Mucosa of rectum (tissue), 2 donors: ENCODE measurements around the gene TMEM200A.
A peak's percentile ranks its signal among the peaks of the same experiment; 100 is the strongest.

Experiments
- H3K27ac ChIP-seq, 2 donors: one replicate each; pipeline ENCODE4 v1.7.0; 2013; ENCODE audit warnings: inconsistent platforms in 2 of 2, low read depth in 2 of 2, low read length in 2 of 2
- H3K27me3 ChIP-seq, 2 donors: one replicate each; pipeline ENCODE4 v1.7.0; 2013; ENCODE audit warnings: low read length in 2 of 2; ENCODE audit not compliant: control insufficient read depth in 2 of 2, insufficient read depth in 2 of 2
- H3K36me3 ChIP-seq, 2 donors: one replicate each; pipeline ENCODE4 v1.7.0; 2013; ENCODE audit warnings: low read length in 2 of 2; ENCODE audit not compliant: control insufficient read depth in 2 of 2, insufficient read depth in 2 of 2
- H3K4me1 ChIP-seq, 2 donors: one replicate each; pipeline ENCODE4 v1.7.0; 2013; ENCODE audit warnings: low read length in 2 of 2, mild to moderate bottlenecking in 1 of 2; ENCODE audit not compliant: control insufficient read depth in 2 of 2, insufficient read depth in 2 of 2
- H3K4me3 ChIP-seq, 2 donors: one replicate each; pipeline ENCODE4 v1.7.0; 2013; ENCODE audit warnings: low read length in 2 of 2
- H3K9ac ChIP-seq, 2 donors: one replicate each; pipeline ENCODE4 v1.7.0; 2013; ENCODE audit warnings: low read length in 2 of 2, low read depth in 1 of 2, mild to moderate bottlenecking in 1 of 2
- H3K9me3 ChIP-seq, 2 donors: one replicate each; pipeline ENCODE4 v1.7.0; 2013; ENCODE audit warnings: low read length in 2 of 2; ENCODE audit not compliant: control insufficient read depth in 2 of 2
- donor health status: healthy.
- donor health status: Normal muscosa, but diverticular disease.

Gene TMEM200A

DNA sequence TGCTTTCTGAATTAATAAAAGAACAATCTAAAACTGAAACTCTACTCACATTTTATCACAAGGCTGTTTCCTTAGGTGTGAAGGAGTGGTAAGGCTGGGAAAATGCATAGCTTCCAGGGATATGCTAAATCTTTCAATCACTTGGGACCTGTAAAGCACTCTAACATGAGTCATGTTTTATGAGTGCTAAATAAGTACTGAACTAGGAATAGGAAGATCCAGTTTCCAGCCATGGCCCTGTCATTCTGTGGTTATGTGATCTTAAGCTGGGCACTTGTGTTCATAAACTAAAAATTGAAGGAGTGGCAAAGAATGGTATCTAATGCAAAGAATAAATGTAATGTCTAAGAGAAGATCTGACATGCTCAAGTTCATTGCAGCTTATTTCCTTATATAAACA is 6.1 kb upstream of the TMEM200A start:
- no peak overlapping the region for H3K9ac ChIP-seq
- H3K27ac ChIP-seq: no peak overlapping the region
- H3K36me3 ChIP-seq: no peaks in the 10 kb centered on the region
- H3K4me3 ChIP-seq: no peak overlapping the region
- H3K9me3 ChIP-seq: no peaks in the 10 kb centered on the region
- peaks cover 0 to 10% of the 10 kb centered on the region in 2 donors for H3K4me1 ChIP-seq
- H3K27me3 ChIP-seq: no peaks in the 10 kb centered on the region

DNA sequence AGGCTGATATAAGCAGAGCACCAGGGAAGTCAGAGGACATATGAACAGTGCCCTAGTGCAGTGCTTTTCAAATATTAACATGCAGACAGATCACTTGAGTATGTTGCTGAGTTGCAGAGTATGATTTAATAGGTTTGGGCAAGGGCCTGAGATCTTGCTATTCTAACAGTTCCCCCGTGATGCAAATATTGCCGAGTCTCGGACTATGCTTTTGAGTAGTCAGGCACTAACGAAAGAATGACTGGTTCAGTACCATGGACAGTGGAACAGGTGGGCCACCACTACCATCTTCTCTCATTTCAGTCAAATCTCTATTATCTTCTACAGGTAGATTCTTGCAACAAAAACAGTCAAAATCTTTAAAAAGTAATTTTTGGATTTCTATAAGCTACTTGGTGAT is 3.7 kb upstream of the TMEM200A start:
- Histone ChIP-seq H3K27me3 (no peaks in the 10 kb centered on the region), H3K9me3 (no peaks in the 10 kb centered on the region), H3K4me1 (peaks cover 0 to 16% of the 10 kb centered on the region in 2 donors), H3K9ac (no peak overlapping the region), H3K4me3 (no peak overlapping the region), H3K27ac (no peak overlapping the region), H3K36me3 (no peaks in the 10 kb centered on the region)

- no peak overlapping the region for H3K9ac ChIP-seq
- H3K36me3 ChIP-seq: no peaks in the 10 kb centered on the region
- H3K27me3 ChIP-seq: peaks cover 0 to 5% of the 10 kb centered on the region in 2 donors
- no peak overlapping the region for H3K27ac ChIP-seq
- peaks cover 2 to 13% of the 10 kb centered on the region in 2 donors for H3K4me1 ChIP-seq
- H3K9me3 ChIP-seq: no peaks in the 10 kb centered on the region
- H3K4me3 ChIP-seq: no peak overlapping the region
These were observed 1.5 kb upstream of the TMEM200A start for GRCh38 chr6:130364224-130364780.

DNA sequence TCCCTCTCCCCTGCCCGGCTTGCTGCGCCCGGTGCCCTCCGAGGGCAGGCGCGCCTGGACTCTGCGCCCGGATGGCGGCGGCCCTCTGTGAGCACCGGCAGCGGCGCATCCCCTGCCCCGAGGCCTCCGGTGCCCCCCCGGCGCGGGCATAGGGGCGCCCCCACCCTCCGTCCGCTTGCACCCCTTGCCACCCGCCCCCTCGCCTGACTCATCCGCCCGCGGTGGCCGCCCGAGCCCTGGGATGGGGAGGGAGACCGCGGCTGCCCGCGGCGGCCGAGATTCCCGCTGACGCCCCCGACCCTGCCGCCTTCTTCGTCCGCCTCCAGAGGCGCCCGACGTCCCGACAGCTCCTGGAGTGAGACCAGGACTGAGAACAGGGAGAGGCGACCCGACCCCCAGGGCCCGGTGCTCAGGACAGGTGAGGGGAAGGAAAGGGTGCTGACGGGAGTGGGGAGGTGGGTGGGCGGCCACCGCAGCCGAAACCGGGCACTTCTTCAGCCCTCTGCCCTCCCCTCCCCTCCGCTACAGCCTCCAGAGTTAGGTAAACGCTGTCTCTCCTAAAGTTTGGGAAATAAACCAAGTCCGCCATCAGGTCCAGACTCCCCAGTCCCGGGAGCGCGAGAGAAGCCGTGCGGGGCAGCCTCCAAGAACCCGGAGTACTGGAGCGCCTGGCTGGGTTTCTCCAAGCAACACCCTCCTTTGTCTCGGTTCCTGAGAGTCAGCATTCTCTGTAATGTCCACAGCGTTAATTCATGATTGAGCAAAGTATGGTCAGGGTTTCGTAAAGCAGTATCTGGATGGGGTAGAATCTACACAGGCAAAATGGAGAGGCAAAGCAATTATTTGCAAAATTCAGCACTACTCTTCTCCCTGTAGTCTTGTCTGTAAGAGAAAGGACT is 539 bp downstream of the TMEM200A start:
- H3K4me3 ChIP-seq: peak overlapping the region; percentile 75 to 80

DNA sequence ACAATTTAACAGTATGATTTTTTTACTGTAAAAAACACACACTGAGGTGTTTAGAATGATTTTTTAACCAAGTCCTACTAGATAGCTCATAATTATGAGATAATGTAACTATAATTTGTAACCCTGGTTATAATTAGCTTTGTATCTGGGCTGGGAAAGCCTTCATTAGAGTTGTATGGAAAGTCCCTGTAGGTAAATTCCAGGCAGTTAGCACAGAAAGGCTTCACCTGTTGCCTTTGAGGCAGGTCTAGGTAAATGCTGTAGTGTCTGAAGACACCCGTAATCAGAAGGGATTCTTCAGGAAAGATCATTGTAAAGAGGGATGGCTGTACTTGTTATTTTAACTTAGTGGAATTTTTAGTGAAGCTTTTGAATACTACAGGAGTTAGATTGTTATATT is 1.9 kb downstream of the TMEM200A start:
- peaks cover 2 to 10% of the 10 kb centered on the region in 2 donors for H3K4me1 ChIP-seq

More for the DNA sequence above, 539 bp downstream of the TMEM200A start:
- peaks cover 2 to 8% of the 10 kb centered on the region in 2 donors for H3K4me1 ChIP-seq
- peaks cover 0 to 5% of the 10 kb centered on the region in 2 donors for H3K27me3 ChIP-seq
- no peaks in the 10 kb centered on the region for H3K9me3 ChIP-seq
- H3K36me3 ChIP-seq: no peaks in the 10 kb centered on the region
- H3K9ac ChIP-seq: peak overlapping the region; percentile 27 to 76
- peak overlapping the region in 1 of 2 donors; percentile 66 for H3K27ac ChIP-seq

GRCh38 chr6:130368576-130368975 is 2.8 kb downstream of the TMEM200A start:
- peaks cover 2 to 10% of the 10 kb centered on the region in 2 donors for H3K4me1 ChIP-seq
- H3K36me3 ChIP-seq: no peaks in the 10 kb centered on the region
- H3K9ac ChIP-seq: no peak overlapping the region
- H3K9me3 ChIP-seq: no peaks in the 10 kb centered on the region
- H3K27ac ChIP-seq: no peak overlapping the region
- no peak overlapping the region for H3K4me3 ChIP-seq
- H3K27me3 ChIP-seq: peaks cover 0 to 5% of the 10 kb centered on the region in 2 donors

More for the DNA sequence above, 1.9 kb downstream of the TMEM200A start:
- H3K27me3 ChIP-seq: peaks cover 0 to 5% of the 10 kb centered on the region in 2 donors
- peak overlapping the region; percentile 75 to 80 for H3K4me3 ChIP-seq
- H3K9me3 ChIP-seq: no peaks in the 10 kb centered on the region
- no peak overlapping the region for H3K9ac ChIP-seq
- H3K27ac ChIP-seq: no peak overlapping the region
- H3K36me3 ChIP-seq: no peaks in the 10 kb centered on the region

DNA sequence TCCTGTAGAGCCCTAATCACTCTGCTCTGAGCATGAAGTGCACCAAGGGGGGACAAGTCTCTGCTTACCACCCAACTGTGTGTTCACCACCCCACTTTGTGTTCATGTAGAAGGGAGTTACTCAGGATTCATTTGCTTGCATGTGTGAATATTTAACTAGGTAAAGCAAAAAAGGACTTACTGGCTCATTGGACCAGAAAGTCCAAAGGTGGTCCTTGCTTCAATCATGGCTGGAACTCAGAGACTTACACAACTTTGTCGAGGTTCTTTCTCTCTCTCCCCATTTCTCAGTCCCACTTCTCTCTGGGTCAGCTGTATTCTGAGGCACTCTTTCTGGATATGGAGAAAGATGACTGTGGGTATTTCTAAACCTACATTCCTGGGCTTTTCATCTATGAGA is 4.0 kb downstream of the TMEM200A start:
- H3K4me1 ChIP-seq: peaks cover 2 to 8% of the 10 kb centered on the region in 2 donors
- H3K9ac ChIP-seq: no peak overlapping the region
- H3K36me3 ChIP-seq: no peaks in the 10 kb centered on the region
- H3K27me3 ChIP-seq: peaks cover 0 to 5% of the 10 kb centered on the region in 2 donors
- no peak overlapping the region for H3K27ac ChIP-seq
- H3K9me3 ChIP-seq: no peaks in the 10 kb centered on the region
- H3K4me3 ChIP-seq: no peak overlapping the region

- Histone ChIP-seq H3K9me3 (no peaks in the 10 kb centered on the region), H3K4me1 (peaks cover 5 to 9% of the 10 kb centered on the region in 2 donors), H3K27ac (no peak overlapping the region), H3K36me3 (no peaks in the 10 kb centered on the region), H3K27me3 (peaks cover 0 to 5% of the 10 kb centered on the region in 2 donors), H3K9ac (no peak overlapping the region), H3K4me3 (no peak overlapping the region)
These were observed 6.2 kb downstream of the TMEM200A start for GRCh38 chr6:130371921-130372420.

DNA sequence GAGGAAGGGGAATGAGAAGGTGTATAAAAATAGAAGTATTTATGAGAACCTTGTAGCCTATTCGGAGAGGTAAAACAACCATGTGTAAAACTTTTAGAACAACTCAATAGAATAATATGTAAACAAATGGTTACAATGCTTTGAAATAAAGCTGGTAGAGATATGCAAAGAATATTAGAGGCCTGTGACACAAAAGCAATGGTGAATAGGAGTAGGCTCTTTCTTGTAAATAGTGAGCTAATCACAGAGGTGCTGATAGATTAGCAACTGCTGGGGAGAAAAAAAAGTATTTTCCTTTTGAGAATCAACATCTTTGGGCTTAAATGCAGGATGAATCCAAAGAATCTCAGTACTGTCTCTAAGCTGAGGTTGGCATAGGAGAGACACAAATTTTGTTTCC is 7.0 kb downstream of the TMEM200A start:
- Histone ChIP-seq H3K27ac (no peak overlapping the region), H3K9ac (no peak overlapping the region), H3K9me3 (no peaks in the 10 kb centered on the region), H3K4me3 (no peak overlapping the region), H3K27me3 (peaks cover 0 to 5% of the 10 kb centered on the region in 2 donors), H3K36me3 (no peaks in the 10 kb centered on the region), H3K4me1 (peaks cover 8 to 17% of the 10 kb centered on the region in 2 donors)

DNA sequence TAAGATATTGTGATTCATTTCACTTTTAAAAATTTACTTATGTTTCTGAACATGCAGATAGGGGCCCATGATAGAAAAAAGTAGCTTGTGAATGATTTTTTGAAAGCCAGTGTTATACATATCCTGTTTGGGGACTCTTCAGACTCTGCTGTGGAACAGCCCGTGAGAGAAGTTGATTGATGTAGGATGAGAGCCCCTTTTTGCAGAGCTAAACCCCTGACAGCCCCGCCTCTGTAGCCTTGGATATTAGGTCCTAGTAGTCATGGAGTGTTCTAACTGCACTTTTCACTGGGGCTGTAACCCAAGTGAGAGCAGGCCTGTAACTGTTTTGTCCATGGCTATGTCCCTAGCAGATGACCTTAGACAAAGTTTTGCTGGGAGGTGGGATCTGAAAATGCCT is 8.2 kb downstream of the TMEM200A start:
- H3K27ac ChIP-seq: no peak overlapping the region
- H3K27me3 ChIP-seq: no peaks in the 10 kb centered on the region
- no peaks in the 10 kb centered on the region for H3K9me3 ChIP-seq
- H3K36me3 ChIP-seq: no peaks in the 10 kb centered on the region
- H3K9ac ChIP-seq: no peak overlapping the region
- H3K4me3 ChIP-seq: no peak overlapping the region
- H3K4me1 ChIP-seq: peaks cover 6 to 21% of the 10 kb centered on the region in 2 donors
